ENCODE results near the gene ZMYND8.

ZMYND8 gene

DNA sequence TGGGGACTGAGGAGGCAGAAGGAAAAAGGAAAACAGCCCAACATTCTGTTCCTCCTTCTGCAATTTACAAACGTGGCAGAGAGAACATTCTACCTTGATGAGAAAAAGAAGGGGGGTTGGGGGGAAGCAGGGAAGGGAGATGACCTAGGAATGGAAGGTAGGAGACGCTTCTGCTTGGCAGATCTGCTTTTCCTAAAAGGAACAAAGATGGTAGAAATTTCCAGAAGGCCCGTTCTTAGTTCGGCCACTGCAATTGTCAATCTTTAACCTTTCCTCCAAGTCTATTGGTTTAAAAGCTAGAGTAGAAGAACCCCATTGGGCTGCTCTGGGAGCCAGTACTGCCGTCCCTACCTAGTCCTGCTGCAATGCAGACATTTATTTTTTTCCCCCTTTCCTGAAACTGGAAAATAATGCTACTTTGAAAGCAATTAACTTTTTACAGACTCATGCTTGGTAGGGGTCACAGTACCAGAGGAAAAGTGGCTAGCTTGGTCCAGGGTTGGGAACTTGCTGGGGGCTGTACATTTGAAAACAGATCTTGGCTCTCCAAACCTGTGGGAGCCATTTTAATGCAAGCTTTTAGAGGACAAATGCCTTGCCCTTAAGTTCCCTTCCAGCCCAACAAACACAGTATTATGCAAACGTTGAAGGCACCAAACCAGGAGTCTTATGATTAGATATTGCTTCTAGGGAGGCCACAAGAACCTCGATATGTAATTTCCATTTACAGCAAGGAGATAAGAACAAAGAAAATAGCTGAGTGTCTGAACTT lies 2.6 kb downstream of the ZMYND8 start:
- DNase-seq (ENCODE audit: low read depth): no peak

DNA sequence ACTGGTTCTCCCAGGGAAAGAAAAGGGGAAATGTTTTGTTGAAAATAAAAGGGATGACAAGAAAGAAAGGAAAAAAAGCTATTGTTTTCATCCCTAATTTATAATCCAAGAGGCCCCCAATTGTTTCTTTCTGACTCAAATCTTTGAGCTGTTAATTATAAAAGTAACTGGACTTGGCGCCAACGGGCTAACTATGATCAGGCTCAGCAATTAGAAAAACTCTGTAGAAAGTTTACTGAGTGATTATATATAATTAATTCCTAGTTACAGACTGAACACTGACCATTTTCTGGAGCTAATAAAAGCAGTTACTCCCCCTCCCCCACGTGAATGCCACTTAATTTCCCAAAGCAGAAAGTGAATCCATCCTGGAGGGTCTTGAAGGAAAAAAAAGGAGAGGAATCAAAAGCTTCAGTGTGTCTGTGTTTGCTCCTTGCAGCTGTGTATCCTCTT lies 3.2 kb downstream of the ZMYND8 start:
- no peak for DNase-seq (ENCODE audit: low read depth)

GRCh38 chr20:47352332-47353238 lies 3.9 kb downstream of the ZMYND8 start:
- DNase-seq (ENCODE audit: low read depth): no peak

DNA sequence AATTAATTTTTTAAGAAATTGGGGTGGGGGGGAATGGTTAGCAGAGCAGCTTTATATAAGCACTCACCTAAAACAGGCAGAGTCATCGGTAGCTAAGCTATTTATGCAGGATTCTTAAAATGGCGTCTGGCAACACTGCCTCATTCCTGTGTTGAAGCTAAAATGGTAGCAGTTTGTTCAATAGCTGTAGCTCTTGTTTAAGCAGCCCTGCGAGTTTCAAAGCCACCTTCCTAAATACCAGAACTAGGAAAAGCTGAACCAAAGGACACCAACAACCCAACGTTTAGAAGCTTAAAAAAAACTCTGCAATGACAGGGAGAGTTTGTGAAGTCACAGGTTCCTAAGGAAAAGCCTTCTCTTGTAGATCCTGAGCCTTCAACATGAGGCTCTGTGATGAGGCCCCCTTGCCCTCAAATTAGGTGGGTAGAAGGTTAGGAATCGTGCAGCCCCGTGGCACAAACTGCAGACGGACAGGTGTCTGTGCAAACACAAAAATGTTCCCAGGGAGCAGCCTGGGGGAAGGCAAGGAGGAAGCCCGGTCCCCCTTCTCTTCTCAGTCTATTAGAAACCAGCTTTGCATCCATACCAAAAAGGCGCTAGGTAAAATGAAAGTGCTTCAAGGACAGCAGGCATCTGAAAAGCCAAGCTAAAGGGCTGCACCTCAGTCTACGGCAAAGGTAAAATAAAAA lies 4.7 kb downstream of the ZMYND8 start:
- DNase-seq (ENCODE audit: low read depth): no peak

DNA sequence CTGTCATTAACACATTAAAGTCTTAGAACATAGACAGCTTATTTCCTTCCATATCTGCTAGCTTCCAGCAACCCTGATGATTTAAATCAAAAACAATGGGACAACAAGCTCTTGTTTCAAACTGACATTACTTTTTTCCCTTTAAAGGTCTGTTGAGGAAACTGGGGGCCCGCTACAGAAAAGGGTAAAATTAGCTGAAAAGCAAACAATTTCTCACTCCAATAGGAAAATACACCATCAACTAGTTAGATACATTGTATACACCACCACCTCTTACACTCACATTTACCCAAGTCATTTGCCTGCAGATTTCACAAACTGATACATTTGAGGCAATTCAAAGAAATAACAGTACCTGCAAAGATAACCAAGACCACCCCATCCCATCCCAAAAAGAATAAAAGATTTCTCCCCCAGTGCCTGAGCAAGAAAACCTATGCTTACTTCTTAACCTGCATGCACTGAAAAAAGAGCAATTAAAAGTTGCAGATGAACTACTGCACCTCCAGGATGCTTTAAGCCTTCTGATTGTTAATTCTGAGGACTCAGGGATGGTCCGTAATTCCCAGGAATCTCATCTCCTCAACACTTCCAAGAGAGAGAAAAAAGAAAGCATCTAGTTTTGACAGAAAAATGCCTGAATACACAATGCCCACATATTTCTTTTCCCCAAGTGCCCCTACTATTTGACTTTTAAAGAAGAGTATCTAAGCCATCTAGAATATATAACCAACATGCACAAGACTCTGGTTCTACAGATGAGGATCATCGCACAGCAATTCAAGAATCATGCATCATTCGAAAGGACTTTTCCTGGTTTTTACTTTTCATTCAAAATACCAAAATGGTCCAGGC lies 5.6 kb downstream of the ZMYND8 start:
- DNase-seq (ENCODE audit: low read depth): no peak

DNA sequence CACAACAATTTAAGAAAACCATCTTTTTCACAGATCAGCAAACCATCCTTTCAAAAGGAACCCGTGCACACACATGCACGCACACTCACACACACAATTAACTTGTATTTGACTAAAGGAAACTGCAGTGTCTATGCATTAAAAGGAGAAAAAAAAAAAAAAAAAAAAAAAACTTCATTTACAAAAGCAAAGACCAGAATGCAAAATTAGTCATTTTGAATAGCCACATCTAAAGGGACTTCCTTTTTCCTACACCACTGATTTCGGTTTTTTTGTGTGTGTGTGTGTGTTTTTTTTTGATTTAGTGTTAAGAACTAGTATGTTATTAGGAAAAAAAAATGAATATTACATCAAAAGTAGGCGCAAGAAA lies 6.3 kb downstream of the ZMYND8 start:
- DNase-seq (ENCODE audit: low read depth): no peak

- DNase-seq (ENCODE audit: low read depth): no peak
Measured at GRCh38 chr20:47349365-47350180, 6.9 kb downstream of the ZMYND8 start.

DNA sequence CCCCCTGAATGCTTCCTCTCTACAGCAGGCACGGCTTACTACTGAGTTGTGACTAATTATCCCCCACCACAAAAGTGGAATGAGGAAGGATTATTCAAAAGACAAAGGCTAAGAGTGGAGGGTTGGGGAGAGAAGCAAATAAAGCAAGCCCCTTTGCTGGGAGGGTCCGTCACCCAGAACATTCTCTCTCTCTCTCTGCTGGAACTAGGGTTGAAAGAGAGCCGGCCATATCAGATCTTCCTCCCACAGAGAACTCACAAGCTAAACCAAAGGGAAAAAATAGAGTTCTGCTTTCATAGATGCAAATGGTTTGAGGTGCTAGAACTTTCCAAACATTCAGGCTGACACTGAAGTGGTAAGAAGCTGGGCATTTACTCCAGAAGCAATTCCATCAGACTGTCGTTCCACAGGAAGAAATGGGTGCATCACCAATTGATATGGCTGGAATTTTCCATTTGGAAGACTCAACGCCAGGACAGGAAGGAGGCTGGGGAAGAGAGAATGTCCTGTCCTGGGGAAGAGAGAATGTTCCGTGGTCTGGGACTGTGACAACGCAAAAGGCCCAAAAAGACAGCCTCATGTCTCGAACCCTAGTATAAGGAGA lies 7.9 kb downstream of the ZMYND8 start:
- no peak for DNase-seq (ENCODE audit: low read depth)

DNA sequence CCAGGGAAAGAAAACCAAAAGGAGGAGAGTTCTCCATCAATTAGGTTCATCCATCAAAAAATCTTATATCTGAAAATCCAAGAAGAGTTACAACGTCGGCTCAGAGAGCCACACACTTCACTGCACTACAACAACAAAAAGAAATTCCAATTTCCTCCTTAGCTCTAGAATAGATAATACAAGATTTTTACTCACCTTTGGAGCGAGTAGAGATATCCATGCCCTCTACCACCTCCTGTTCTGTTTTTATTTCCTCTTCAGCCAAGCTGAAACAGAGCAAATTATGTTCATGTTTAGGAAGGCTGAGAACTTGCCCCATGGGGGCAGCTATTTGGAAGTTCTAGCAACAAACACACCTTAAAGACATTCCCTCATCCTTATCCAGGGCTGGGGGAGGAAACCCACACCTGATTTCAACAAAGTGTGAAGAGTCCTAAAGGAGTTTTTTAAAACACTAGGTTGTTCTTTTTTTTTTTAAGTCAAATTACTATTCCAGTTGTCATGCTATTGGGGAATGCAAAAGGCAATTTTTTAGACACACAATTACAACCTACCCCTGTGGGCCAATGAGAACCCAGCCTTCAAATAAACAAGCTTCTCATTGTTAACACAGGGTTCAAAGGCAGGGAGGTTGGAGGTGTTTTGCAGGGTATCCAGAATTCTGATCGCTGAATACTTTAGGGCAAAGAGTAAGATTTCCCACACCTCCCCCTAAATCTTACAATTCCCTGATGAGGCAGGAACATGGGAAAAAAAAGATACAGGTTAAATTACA lies 8.7 kb downstream of the ZMYND8 start:
- DNase-seq (ENCODE audit: low read depth): no peak

- DNase-seq (ENCODE audit: low read depth): no peak
Measured at GRCh38 chr20:47346172-47346571, 10.3 kb downstream of the ZMYND8 start.

- DNase-seq (ENCODE audit: low read depth): no peak
Measured at GRCh38 chr20:47345214-47345613, 11.3 kb downstream of the ZMYND8 start.

DNA sequence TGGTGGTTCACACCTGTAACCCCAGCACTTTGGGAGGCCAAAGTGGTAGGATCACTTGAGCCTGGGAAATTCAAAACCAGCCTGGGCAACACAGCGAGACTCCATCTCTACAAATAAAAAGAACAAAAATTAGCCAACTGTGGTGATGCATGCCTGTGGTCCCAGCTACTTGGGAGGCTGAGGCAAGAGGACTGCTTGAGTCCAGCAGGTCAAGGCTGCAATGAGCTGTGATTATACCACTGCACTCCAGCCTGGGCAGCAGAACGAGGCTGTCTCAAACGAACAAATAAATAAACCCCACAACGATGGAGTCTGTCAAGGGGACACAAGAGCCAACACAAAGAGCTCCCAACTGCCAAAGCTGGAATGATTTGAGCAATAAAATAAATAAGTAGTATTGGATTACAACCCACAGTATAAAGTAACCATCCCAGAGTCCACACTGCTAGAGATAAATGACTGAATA lies 13.5 kb downstream of the ZMYND8 start:
- DNase-seq (ENCODE audit: low read depth): no peak

- no peak for DNase-seq (ENCODE audit: low read depth)
Measured at GRCh38 chr20:47338131-47338628, 18.3 kb downstream of the ZMYND8 start.

DNA sequence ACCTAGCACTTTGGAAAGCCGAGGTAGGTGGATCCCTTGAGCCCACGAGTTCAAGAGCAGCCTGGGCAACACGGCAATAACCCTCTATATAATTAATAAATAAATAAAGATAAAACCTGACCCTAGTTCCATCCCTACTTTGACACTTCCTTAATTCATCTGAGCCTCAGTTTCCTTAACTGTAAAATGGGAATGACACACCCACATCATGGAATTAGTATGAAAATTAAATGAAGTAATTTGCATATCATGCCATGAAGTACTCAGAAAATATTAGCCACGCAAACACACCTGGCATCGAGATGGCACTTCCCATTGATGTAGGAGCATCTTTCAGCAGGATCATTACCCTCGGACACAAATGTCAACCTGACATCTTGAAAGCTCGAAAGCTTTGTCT lies 19.1 kb downstream of the ZMYND8 start:
- no peak for DNase-seq (ENCODE audit: low read depth)

DNA sequence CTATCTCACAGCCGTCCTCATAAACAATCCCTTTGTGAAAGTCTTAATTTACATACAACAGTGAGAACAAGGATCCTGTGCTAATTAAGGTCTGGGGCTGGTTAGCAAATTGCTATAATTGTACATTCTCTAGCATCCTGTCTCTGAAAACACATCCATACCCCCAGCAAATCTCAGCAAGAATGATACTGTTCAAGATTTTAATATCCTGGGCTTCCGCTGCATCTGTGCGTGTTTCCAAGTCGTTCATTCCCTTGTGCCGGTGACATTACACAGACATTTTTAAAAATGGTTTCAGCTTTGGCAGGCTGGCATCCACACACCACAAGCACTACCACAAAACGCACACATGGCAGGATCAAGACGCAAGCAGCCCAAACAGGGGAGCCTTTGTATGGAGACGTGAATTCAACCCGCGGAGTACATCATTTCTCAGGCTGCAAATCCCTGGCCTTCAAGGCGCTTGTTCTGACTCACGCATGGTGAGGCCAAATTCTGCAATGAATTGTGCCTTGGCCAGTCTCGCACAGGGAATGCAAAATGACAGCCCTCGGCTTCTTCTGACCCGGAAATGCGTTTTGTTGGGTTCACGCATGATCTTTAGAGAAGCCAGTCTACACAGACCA lies 20.3 kb downstream of the ZMYND8 start:
- DNase-seq (ENCODE audit: low read depth): no peak

DNA sequence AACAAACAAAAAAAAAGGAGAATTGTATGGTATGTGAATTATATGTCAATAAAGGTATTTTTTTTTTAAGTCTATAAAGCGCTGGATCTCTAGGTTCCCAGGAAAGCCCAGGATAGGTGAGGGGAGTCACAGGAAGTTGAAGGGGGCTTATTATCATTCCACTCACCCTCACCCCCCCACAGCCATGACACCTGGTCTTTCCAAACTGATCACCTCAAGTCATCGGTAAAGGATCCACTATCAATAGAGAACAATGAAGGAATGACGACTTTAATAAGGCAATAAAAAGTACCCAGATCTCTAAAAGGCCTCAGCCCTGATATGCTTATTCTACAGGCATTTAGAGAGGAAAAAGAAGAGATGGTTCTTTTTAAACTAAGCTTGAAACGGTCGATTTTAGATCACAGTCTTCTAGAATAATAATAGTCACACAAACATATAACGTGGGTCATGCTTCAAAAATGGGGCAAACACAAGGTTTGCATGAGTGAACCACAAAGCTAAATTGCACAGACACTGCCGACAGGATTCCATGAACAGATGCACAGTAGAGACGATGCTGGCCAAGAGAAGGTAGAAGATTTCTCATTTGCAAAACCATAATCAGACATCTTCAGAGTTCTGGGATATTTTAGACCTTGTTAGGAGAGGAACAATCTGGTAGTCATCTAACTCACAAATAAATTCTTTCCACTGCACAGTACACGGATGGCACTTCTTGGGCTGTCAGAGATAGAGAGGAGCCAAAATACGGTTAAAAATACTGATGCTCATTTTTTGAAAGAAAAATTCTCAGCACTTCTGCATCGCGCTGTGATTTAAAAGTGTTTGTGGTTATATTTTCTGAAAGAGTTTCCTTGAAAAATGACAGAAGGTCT lies 21.0 kb downstream of the ZMYND8 start:
- DNase-seq (ENCODE audit: low read depth): no peak

- no peak for DNase-seq (ENCODE audit: low read depth)
Measured at GRCh38 chr20:47334022-47334551, 22.4 kb downstream of the ZMYND8 start.
